Lower lobe of right lung (tissue), 2 donors: Measurements from ENCODE around the gene KRTAP20-3. TPM values are rescaled to one million over a fixed set of nuclear protein-coding genes. Genes with fewer than 3 reads are reported as not detected.

Experiments
- ATAC-seq, 2 donors: fragments of 200-7000 bp; cut with Tn5 transposase; one replicate each; pipeline ENCODE4 v1.9.1; 2020 to 2022; ENCODE audit warnings: mild to moderate bottlenecking in 2 of 2, moderate library complexity in 2 of 2
- DNase-seq: peaks from one replicate; pipeline ENCODE4 v3.0.0-alpha.2; 2020
- H3K27ac ChIP-seq: fragments of 200-600 bp; one replicate; pipeline ENCODE4 v1.8.0; 2022
- H3K27me3 ChIP-seq: fragments of 200-600 bp; one replicate; pipeline ENCODE4 v1.8.0; 2022; ENCODE audit warnings: low read depth
- H3K36me3 ChIP-seq: fragments of 200-600 bp; one replicate; pipeline ENCODE4 v1.8.0; 2022; ENCODE audit warnings: mild to moderate bottlenecking
- H3K4me1 ChIP-seq: fragments of 200-600 bp; one replicate; pipeline ENCODE4 v1.8.0; 2022
- H3K4me3 ChIP-seq: fragments of 200-600 bp; one replicate; pipeline ENCODE4 v1.8.0; 2022; ENCODE audit warnings: mild to moderate bottlenecking
- H3K9me3 ChIP-seq: fragments of 200-600 bp; one replicate; pipeline ENCODE4 v1.8.0; 2022
- CTCF ChIP-seq: fragments of 200-600 bp; IDR thresholded peaks from one replicate; pipeline ENCODE4 v1.8.0; 2022; ENCODE audit warnings: antibody characterized with exemption, mild to moderate bottlenecking
- intact Hi-C: fragments of 100-400 bp; cut with DNase I; formaldehyde crosslinking; loops from one replicate; pipeline ENCODE4 v1.11.0; 2022
- total RNA-seq: library from RNA; stranded (reverse); fragmentation: NEBNext Ultra II Directional; extraction: Animal tissue kit (Norgen Biotek cat#: 25700); gene quantifications from one replicate; pipeline ENCODE4 v1.2.1, GENCODE V29; 2021
- donor health status: DM: no; HTN: yes; CAD: no; lungs with severe emphysema.

The KRTAP20-3 gene
- total RNA-seq, 1 donor from 2014 or later, result not detected

GRCh38 chr21:30674312-30674711 is 31.6 kb downstream of the KRTAP20-3 start:
- no peaks in the 10 kb centered on the region for H3K36me3 ChIP-seq
- H3K9me3 ChIP-seq, result no peaks in the 10 kb centered on the region
- DNase-seq, result no peak
- H3K27me3 ChIP-seq, result no peaks in the 10 kb centered on the region
- TF ChIP-seq CTCF, result no peak
- no peak for ATAC-seq
- no peaks in the 10 kb centered on the region for H3K4me1 ChIP-seq
- no peak overlapping the region for H3K27ac ChIP-seq
- intact Hi-C loops, result no loop called here
- H3K4me3 ChIP-seq, result no peak overlapping the region

- no peak overlapping the region for H3K27ac ChIP-seq
- no peak overlapping the region for H3K4me3 ChIP-seq
- H3K9me3 ChIP-seq, result no peaks in the 10 kb centered on the region
- no peak for ATAC-seq
- TF ChIP-seq CTCF, result no peak
- H3K4me1 ChIP-seq, result no peaks in the 10 kb centered on the region
- H3K36me3 ChIP-seq, result no peaks in the 10 kb centered on the region
- intact Hi-C loops, result no loop called here
- no peak for DNase-seq
- H3K27me3 ChIP-seq, result no peaks in the 10 kb centered on the region
Observed at GRCh38 chr21:30676737-30677136, 34.1 kb downstream of the KRTAP20-3 start.

GRCh38 chr21:30680586-30680985 is 37.9 kb downstream of the KRTAP20-3 start:
- TF ChIP-seq CTCF, result no peak
- ATAC-seq (no peak), DNase-seq (no peak)
- no peak overlapping the region for H3K27ac ChIP-seq
- intact Hi-C loops, result no loop called here
- H3K9me3 ChIP-seq, result no peaks in the 10 kb centered on the region
- H3K27me3 ChIP-seq, result no peaks in the 10 kb centered on the region
- H3K4me1 ChIP-seq, result no peaks in the 10 kb centered on the region
- no peaks in the 10 kb centered on the region for H3K36me3 ChIP-seq
- H3K4me3 ChIP-seq, result no peak overlapping the region

- Histone ChIP-seq H3K27me3 (no peaks in the 10 kb centered on the region), H3K9me3 (no peaks in the 10 kb centered on the region), H3K4me3 (no peak overlapping the region), H3K36me3 (no peaks in the 10 kb centered on the region), H3K4me1 (no peaks in the 10 kb centered on the region), H3K27ac (no peak overlapping the region)
- no peak for TF ChIP-seq CTCF
- ATAC-seq (no peak), DNase-seq (no peak)
- intact Hi-C loops, result no loop called here
Observed at GRCh38 chr21:30684506-30684905, 41.8 kb downstream of the KRTAP20-3 start.

GRCh38 chr21:30689822-30690221 is 47.2 kb downstream of the KRTAP20-3 start:
- DNase-seq, result no peak
- TF ChIP-seq CTCF, result no peak
- ATAC-seq, result no peak
- H3K4me3 ChIP-seq, result no peak overlapping the region
- no peaks in the 10 kb centered on the region for H3K4me1 ChIP-seq
- peaks cover 6% of the 10 kb centered on the region for H3K9me3 ChIP-seq
- no peaks in the 10 kb centered on the region for H3K36me3 ChIP-seq
- no peaks in the 10 kb centered on the region for H3K27me3 ChIP-seq
- intact Hi-C loops, result no loop called here
- H3K27ac ChIP-seq, result no peak overlapping the region

Other genes starting within 250 kb of the KRTAP20-3 start
- not detected for gene KRTAP13-1, start 246.8 kb upstream of the KRTAP20-3 start, total RNA-seq
- not detected for gene KRTAP13-3, start 216.9 kb upstream of the KRTAP20-3 start, total RNA-seq
- not detected for gene KRTAP13-4, start 212.6 kb upstream of the KRTAP20-3 start, total RNA-seq
- gene KRTAP15-1, start 202.6 kb upstream of the KRTAP20-3 start, total RNA-seq, result not detected
- gene KRTAP19-1, start 162.5 kb upstream of the KRTAP20-3 start, total RNA-seq, result not detected
- gene KRTAP19-2, start 155.4 kb upstream of the KRTAP20-3 start, total RNA-seq, result not detected
- not detected for gene KRTAP19-3, start 150.9 kb upstream of the KRTAP20-3 start, total RNA-seq
- not detected for gene KRTAP19-4, start 145.7 kb upstream of the KRTAP20-3 start, total RNA-seq
- gene KRTAP19-5, start 140.7 kb upstream of the KRTAP20-3 start, total RNA-seq, result not detected
- gene KRTAP19-6, start 101.0 kb upstream of the KRTAP20-3 start, total RNA-seq, result not detected
- gene KRTAP19-7, start 81.5 kb upstream of the KRTAP20-3 start, total RNA-seq, result not detected
- not detected for gene KRTAP22-2, start 52.5 kb upstream of the KRTAP20-3 start, total RNA-seq
- not detected for gene KRTAP6-3, start 50.4 kb upstream of the KRTAP20-3 start, total RNA-seq
- not detected for gene KRTAP6-2, start 44.0 kb upstream of the KRTAP20-3 start, total RNA-seq
- not detected for gene KRTAP22-1, start 41.8 kb upstream of the KRTAP20-3 start, total RNA-seq
- not detected for gene KRTAP6-1, start 28.9 kb upstream of the KRTAP20-3 start, total RNA-seq
- gene KRTAP20-1, start 26.4 kb upstream of the KRTAP20-3 start, total RNA-seq, result not detected
- gene KRTAP20-4, start 22.2 kb upstream of the KRTAP20-3 start, total RNA-seq, result not detected
- gene KRTAP20-2, start 7.7 kb upstream of the KRTAP20-3 start, total RNA-seq, result not detected
- gene KRTAP21-3, start 75.9 kb downstream of the KRTAP20-3 start, total RNA-seq, result not detected
- gene KRTAP21-2, start 104.4 kb downstream of the KRTAP20-3 start, total RNA-seq, result not detected
- gene KRTAP21-1, start 112.6 kb downstream of the KRTAP20-3 start, total RNA-seq, result not detected
- gene KRTAP8-1, start 170.4 kb downstream of the KRTAP20-3 start, total RNA-seq, result not detected
- gene KRTAP7-1, start 186.9 kb downstream of the KRTAP20-3 start, total RNA-seq, result not detected
- not detected for gene KRTAP11-1, start 238.7 kb downstream of the KRTAP20-3 start, total RNA-seq